Measurements from ENCODE around the gene DENND4B. TPM values are rescaled to one million over a fixed set of nuclear protein-coding genes. Genes with fewer than 3 reads are reported as not detected.

Gene DENND4B
- total RNA-seq, 4 donors from 2014 or later, result 42.3 to 121 (median 50.3) TPM

GRCh38 chr1:153991806-153992205, 45.3 kb upstream of the DENND4B start:
- intact Hi-C loops (cut with DNase I; ENCODE audit: low total_unique reads), result no loop called here
- in situ Hi-C loops (cut with MboI; ENCODE audit: low pct_ligation_motif_present in 1 of 4, low pct_unique_long_range_greater_than_20kb in 1 of 4, low sequenced_read_pairs in 3 of 4), result loop anchor here (10.0 to 25.0 kb wide), 5 partner anchors 197 to 480 kb away; partner anchors contain the start of genes ILF2 (in 1 of the 4), NPR1 (in 1 of the 4), S100A3 (in 1 of the 4) and S100A4 (in 1 of the 4)
- Histone ChIP-seq H3K36me3 (peaks cover 0 to 19% (median 8%) of the 10 kb centered on the region in 4 donors), H3K27ac (peak overlapping the region; percentile 94 to 97 (median 94)), H3K4me3 (peak overlapping the region in 2 of 4 donors; percentile 74 to 95), H3K27me3 (no peaks in the 10 kb centered on the region), H3K9me3 (no peaks in the 10 kb centered on the region), H3K4me1 (peaks cover 5 to 37% (median 17%) of the 10 kb centered on the region in 4 donors)
- DNase-seq, result no peak
- no peak for TF ChIP-seq POLR2AphosphoS5 (IDR thresholded peaks at IDR 0.05)
- TF ChIP-seq EP300 (IDR thresholded peaks at IDR 0.05; ENCODE audit: low read depth), result no peak
- TF ChIP-seq POLR2A (IDR thresholded peaks at IDR 0.05), result no peak
- whole genome bisulfite sequencing, 2 donors (ENCODE audit: low coverage in 1 of 2), result 75 to 86% methylated on average over 1 to 2 of the region's 2 CpGs

GRCh38 chr1:153991151-153991630, 44.7 kb upstream of the DENND4B start:
- no peak for TF ChIP-seq POLR2A (IDR thresholded peaks at IDR 0.05)
- no peak for TF ChIP-seq POLR2AphosphoS5 (IDR thresholded peaks at IDR 0.05)
- TF ChIP-seq EP300 (IDR thresholded peaks at IDR 0.05; ENCODE audit: low read depth), result no peak
- no peak for TF ChIP-seq CTCF (IDR thresholded peaks at IDR 0.05)
- intact Hi-C loops (cut with DNase I; ENCODE audit: low total_unique reads), result no loop called here
- in situ Hi-C loops (cut with MboI; ENCODE audit: low pct_ligation_motif_present in 1 of 4, low pct_unique_long_range_greater_than_20kb in 1 of 4, low sequenced_read_pairs in 3 of 4), result loop anchor here (10.0 to 25.0 kb wide), 5 partner anchors 196 to 479 kb away; partner anchors contain the start of genes ILF2 (in 1 of the 4), NPR1 (in 1 of the 4), S100A3 (in 1 of the 4) and S100A4 (in 1 of the 4)

GRCh38 chr1:153990468-153991150, 44.1 kb upstream of the DENND4B start, which contains the start of gene RPS27:
Gene RPS27, plus strand, starts transcription at chr1:153990762. Its CDS starts 35 bp downstream, at chr1:153990797.
- Histone ChIP-seq H3K36me3 (peaks cover 0 to 19% (median 8%) of the 10 kb centered on the region in 4 donors), H3K27me3 (no peaks in the 10 kb centered on the region), H3K27ac (peak within 1 kb of the TSS; percentile 94 to 97 (median 94)), H3K4me1 (peaks cover 5 to 43% (median 22%) of the 10 kb centered on the region in 4 donors), H3K4me3 (peak within 1 kb of the TSS; percentile 74 to 95 (median 80)), H3K9me3 (no peaks in the 10 kb centered on the region)
- in situ Hi-C loops (cut with MboI; ENCODE audit: low pct_ligation_motif_present in 1 of 4, low pct_unique_long_range_greater_than_20kb in 1 of 4, low sequenced_read_pairs in 3 of 4) (loop anchor here (10.0 to 25.0 kb wide), 5 partner anchors 196 to 478 kb away; partner anchors contain the start of genes ILF2 (in 1 of the 4), NPR1 (in 1 of the 4), S100A3 (in 1 of the 4) and S100A4 (in 1 of the 4)), intact Hi-C loops (cut with DNase I; ENCODE audit: low total_unique reads) (no loop called here)
- 0 to 1% methylated on average over 1 to 36 of the region's 36 CpGs for WGBS, 2 donors (ENCODE audit: low coverage in 1 of 2)
- DNase-seq, result peak; percentile 92
- TF ChIP-seq EP300 (IDR thresholded peaks at IDR 0.05; ENCODE audit: low read depth) (peak; percentile 50), POLR2A (IDR thresholded peaks at IDR 0.05) (peak; percentile 100), POLR2AphosphoS5 (IDR thresholded peaks at IDR 0.05) (peak; percentile 100), CTCF (IDR thresholded peaks at IDR 0.05) (peak in 2 of 5 experiments; percentile 5 to 31)

More at GRCh38 chr1:153991151-153991630, 44.7 kb upstream of the DENND4B start:
- peaks cover 5 to 41% (median 20%) of the 10 kb centered on the region in 4 donors for H3K4me1 ChIP-seq
- H3K4me3 ChIP-seq, result peak overlapping the region; percentile 74 to 95 (median 80)
- DNase-seq, result no peak
- H3K36me3 ChIP-seq, result peaks cover 0 to 19% (median 8%) of the 10 kb centered on the region in 4 donors
- H3K27me3 ChIP-seq, result no peaks in the 10 kb centered on the region
- H3K9me3 ChIP-seq, result no peaks in the 10 kb centered on the region
- 5 to 6% methylated on average over 8 to 9 of the region's 9 CpGs for WGBS, 2 donors (ENCODE audit: low coverage in 1 of 2)
- peak overlapping the region; percentile 94 to 97 (median 94) for H3K27ac ChIP-seq

GRCh38 chr1:153987621-153988020, 41.1 kb upstream of the DENND4B start:
- H3K27ac ChIP-seq, result peak overlapping the region; percentile 86 to 96 (median 86)
- 83 to 87% methylated on average over 8 of the region's 8 CpGs for WGBS, 2 donors (ENCODE audit: low coverage in 1 of 2)
- intact Hi-C loops (cut with DNase I; ENCODE audit: low total_unique reads), result loop anchor here (10.0 kb wide), 1 partner anchor 313 kb away; the partner anchor contains the start of genes ILF2 and NPR1
- in situ Hi-C loops (cut with MboI; ENCODE audit: low pct_ligation_motif_present in 1 of 4, low pct_unique_long_range_greater_than_20kb in 1 of 4, low sequenced_read_pairs in 3 of 4), result loop anchor here (10.0 to 25.0 kb wide), 7 partner anchors 173 to 475 kb away; partner anchors contain the start of genes ILF2 (in 2 of the 4), NPR1 (in 2 of the 4), S100A3 (in 1 of the 4) and S100A4 (in 1 of the 4)
- no peak overlapping the region for H3K4me3 ChIP-seq
- peaks cover 5 to 48% (median 26%) of the 10 kb centered on the region in 4 donors for H3K4me1 ChIP-seq
- TF ChIP-seq CTCF (IDR thresholded peaks at IDR 0.05) (no peak), EP300 (IDR thresholded peaks at IDR 0.05; ENCODE audit: low read depth) (no peak), POLR2AphosphoS5 (IDR thresholded peaks at IDR 0.05) (no peak)
- no peaks in the 10 kb centered on the region for H3K9me3 ChIP-seq
- DNase-seq, result no peak
- H3K27me3 ChIP-seq, result no peaks in the 10 kb centered on the region
- H3K36me3 ChIP-seq, result peaks cover 0 to 10% (median 1%) of the 10 kb centered on the region in 4 donors
